HepG2 (cell line): ENCODE measurements around the gene RPUSD3. TPM values are rescaled to one million over a fixed set of nuclear protein-coding genes. Genes with fewer than 3 reads are reported as not detected.
A peak's percentile ranks its signal among the peaks of the same experiment; 100 is the strongest.

Source experiments
- AHDC1 ChIP-seq: sonication (generic); formaldehyde crosslinking; IDR thresholded peaks from 2 replicates; pipeline ENCODE4 v1.5.1; 2020; ENCODE audit warnings: mild to moderate bottlenecking, missing genetic modification reagents, borderline replicate concordance
- HNF1B ChIP-seq: sonication (generic); formaldehyde crosslinking; IDR thresholded peaks from 2 replicates; pipeline ENCODE4 v1.5.1; 2020; ENCODE audit warnings: mild to moderate bottlenecking, moderate library complexity, missing genetic modification reagents
- MED1 ChIP-seq: sonication (generic); formaldehyde crosslinking; IDR thresholded peaks from 2 replicates; pipeline ENCODE4 v1.4.0; 2020; ENCODE audit warnings: missing genetic modification reagents
- NFKB2 ChIP-seq: sonication (generic); formaldehyde crosslinking; IDR thresholded peaks from 2 replicates; pipeline ENCODE4 v1.4.0; 2020; ENCODE audit warnings: missing genetic modification reagents, borderline replicate concordance
- NR2F6 ChIP-seq, 2 experiments: IDR thresholded peaks; 2 replicates each; pipeline ENCODE4 v1.6.1; 2016; ENCODE audit warnings: antibody characterized with exemption in 1 of 2, mild to moderate bottlenecking in 1 of 2
- ZBTB40 ChIP-seq, 2 experiments: fragments of 450-650 bp in 1 of 2; sonication (generic) in 1 of 2; formaldehyde crosslinking in 1 of 2; IDR thresholded peaks; 2 replicates each; pipeline versions ENCODE4 v1.6.1 to v1.8.0; 2016 to 2022; ENCODE audit warnings: antibody characterized with exemption in 1 of 2, mild to moderate bottlenecking in 1 of 2, missing genetic modification reagents in 1 of 2
- ZNF687 ChIP-seq: sonication (generic); formaldehyde crosslinking; IDR thresholded peaks from 2 replicates; pipeline ENCODE4 v1.5.1; 2020; ENCODE audit warnings: mild to moderate bottlenecking, missing genetic modification reagents, moderate library complexity
- polyA plus RNA-seq, 8 experiments: library from polyadenylated mRNA; depleted of rRNA in 3 of 8; stranded (reverse) in 7 of 8; unstranded in 1 of 8; fragments of >200 nt; fragmentation: Illumina TruSeq in 4 of 8; extraction: Trizol in 4 of 8; gene quantifications; 2 replicates each; pipeline versions ENCODE4 v1.2.1 to v1.2.3, GENCODE V29; 2011 to 2016; ENCODE audit warnings: low read depth in 4 of 8, missing spikeins in 1 of 8, mixed read lengths in 1 of 8; ENCODE audit not compliant: insufficient read depth in 1 of 8
- total RNA-seq, 5 experiments: library from RNA; depleted of rRNA; stranded (reverse); fragments of >200 nt; fragmentation: Illumina TruSeq; extraction: Trizol; gene quantifications; 2 replicates each; pipeline ENCODE4 v1.2.3, GENCODE V29; 2016; ENCODE audit warnings: low read depth in 1 of 5

The RPUSD3 gene
- total and polyA plus RNA-seq, 2 of the 13 experiments (the other 11 are each of a cell fraction or from before 2014, with no cell fraction given), result 32.1 to 48.7 TPM

GRCh38 chr3:9878700-9879099, 34.9 kb upstream of the RPUSD3 start (continued):
- TF ChIP-seq ZNF687 (CRISPR knock-in tag) (peak; percentile 82), MED1 (CRISPR knock-in tag) (peak; percentile 85), NR2F6 (IDR thresholded peaks at IDR 0.05) (no peak), NR2F6 (CRISPR knock-in tag; IDR thresholded peaks at IDR 0.05) (peak; percentile 48), HNF1B (CRISPR knock-in tag) (peak; percentile 70; the same call in 1 of the 2 replicates), NFKB2 (CRISPR knock-in tag) (no peak), ZBTB40 (IDR thresholded peaks at IDR 0.05) (no peak), ZBTB40 (CRISPR knock-in tag; IDR thresholded peaks at IDR 0.05) (0 out of 2 replicates have a peak, but pooled peaks have one; percentile 64), AHDC1 (CRISPR knock-in tag) (peak; percentile 82; the same call in 1 of the 2 replicates)
